ENCODE measurements around the gene MAVS. TPM values are rescaled to one million over a fixed set of nuclear protein-coding genes. Genes with fewer than 3 reads are reported as not detected.
A peak's percentile ranks its signal among the peaks of the same experiment; 100 is the strongest.

MAVS gene
- total and polyA plus RNA-seq, 4 donors, result 13.2 to 39.6 (median 20.9) TPM

GRCh38 chr20:3889489-3890397, 43.1 kb downstream of the MAVS start:
- Histone ChIP-seq H3K27me3 (ENCODE audit: control insufficient read depth in 3 of 3, insufficient read depth in 3 of 3, low read length in 2 of 3) (no peaks in the 10 kb centered on the region), H3K4me1 (ENCODE audit: control insufficient read depth in 5 of 5, insufficient read depth in 5 of 5, low read length in 5 of 5) (peaks cover 11 to 36% (median 15%) of the 10 kb centered on the region in 5 donors), H3K9ac (ENCODE audit: insufficient read depth in 1 of 2, low read length in 2 of 2) (peak overlapping the region; percentile 43 to 87), H3K9me3 (ENCODE audit: control insufficient read depth in 4 of 4, insufficient read depth in 3 of 4, low read length in 3 of 4) (no peaks in the 10 kb centered on the region), H3K36me3 (ENCODE audit: control insufficient read depth in 4 of 4, insufficient read depth in 4 of 4, low read length in 4 of 4) (peaks cover 0 to 7% (median 2%) of the 10 kb centered on the region in 4 donors), H3K4me3 (peak overlapping the region; percentile 97), H3K27ac (ENCODE audit: low read depth in 1 of 2, low read length in 1 of 2) (peak overlapping the region; percentile 95 to 98)
- peak; percentile 44 to 64 (median 49) for DNase-seq
- no peak for TF ChIP-seq CTCF (IDR thresholded peaks at IDR 0.05; ENCODE audit: control extremely low read depth, extremely low read depth)
- WGBS, 2 donors, result 0% methylated on average over 53 to 68 of the region's 68 CpGs
- peak; percentile 4 for ATAC-seq (ENCODE audit: insufficient read depth, low FRiP score)

- no peak for TF ChIP-seq CTCF (IDR thresholded peaks at IDR 0.05; ENCODE audit: control extremely low read depth, extremely low read depth)
- ATAC-seq (ENCODE audit: insufficient read depth, low FRiP score), result no peak
- Histone ChIP-seq H3K27me3 (ENCODE audit: control insufficient read depth in 3 of 3, insufficient read depth in 3 of 3, low read length in 2 of 3) (no peaks in the 10 kb centered on the region), H3K4me1 (ENCODE audit: control insufficient read depth in 5 of 5, insufficient read depth in 5 of 5, low read length in 5 of 5) (peaks cover 11 to 36% (median 16%) of the 10 kb centered on the region in 5 donors), H3K4me3 (peak overlapping the region; percentile 97), H3K9me3 (ENCODE audit: control insufficient read depth in 4 of 4, insufficient read depth in 3 of 4, low read length in 3 of 4) (no peaks in the 10 kb centered on the region), H3K27ac (ENCODE audit: low read depth in 1 of 2, low read length in 1 of 2) (peak overlapping the region; percentile 95 to 98), H3K9ac (ENCODE audit: insufficient read depth in 1 of 2, low read length in 2 of 2) (peak overlapping the region; percentile 43 to 87), H3K36me3 (ENCODE audit: control insufficient read depth in 4 of 4, insufficient read depth in 4 of 4, low read length in 4 of 4) (peaks cover 0 to 7% (median 2%) of the 10 kb centered on the region in 4 donors)
- peak; percentile 31 to 77 (median 76) for DNase-seq
- WGBS, 2 donors, result 1 to 4% methylated on average over 3 of the region's 3 CpGs
Observed at GRCh38 chr20:3890398-3890751, 43.7 kb downstream of the MAVS start.

- 36 to 53% methylated on average over 16 of the region's 16 CpGs for WGBS, 2 donors
- Histone ChIP-seq H3K4me3 (no peak overlapping the region), H3K27ac (ENCODE audit: low read depth in 1 of 2, low read length in 1 of 2) (no peak overlapping the region), H3K9me3 (ENCODE audit: control insufficient read depth in 4 of 4, insufficient read depth in 3 of 4, low read length in 3 of 4) (no peaks in the 10 kb centered on the region), H3K27me3 (ENCODE audit: control insufficient read depth in 3 of 3, insufficient read depth in 3 of 3, low read length in 2 of 3) (no peaks in the 10 kb centered on the region), H3K4me1 (ENCODE audit: control insufficient read depth in 5 of 5, insufficient read depth in 5 of 5, low read length in 5 of 5) (peaks cover 11 to 36% (median 17%) of the 10 kb centered on the region in 5 donors), H3K36me3 (ENCODE audit: control insufficient read depth in 4 of 4, insufficient read depth in 4 of 4, low read length in 4 of 4) (peaks cover 0 to 7% (median 2%) of the 10 kb centered on the region in 4 donors), H3K9ac (ENCODE audit: insufficient read depth in 1 of 2, low read length in 2 of 2) (peak overlapping the region in 1 of 2 donors; percentile 87)
- ATAC-seq (ENCODE audit: insufficient read depth, low FRiP score), result no peak
- DNase-seq, result no peak
- TF ChIP-seq CTCF (IDR thresholded peaks at IDR 0.05; ENCODE audit: control extremely low read depth, extremely low read depth), result no peak
Observed at GRCh38 chr20:3890999-3891929, 44.6 kb downstream of the MAVS start.
